ENCODE measurements around the gene IER5L. TPM values are rescaled to one million over a fixed set of nuclear protein-coding genes. Genes with fewer than 3 reads are reported as not detected.

Gene IER5L
- total RNA-seq, 2 donors from 2014 or later: 23.5 to 35.0 TPM

- no peak for DNase-seq (ENCODE audit: low spot score)
- intact Hi-C loops (cut with DNase I): no loop called here
Measured at GRCh38 chr9:129184219-129184524, 6.1 kb upstream of the IER5L start.

- intact Hi-C loops (cut with DNase I): no loop called here
- DNase-seq (ENCODE audit: low spot score): no peak
Measured at GRCh38 chr9:129183495-129184218, 5.6 kb upstream of the IER5L start.

GRCh38 chr9:129182625-129183494 is 4.8 kb upstream of the IER5L start:
- intact Hi-C loops (cut with DNase I): no loop called here
- DNase-seq (ENCODE audit: low spot score): no peak

- DNase-seq (ENCODE audit: low spot score): no peak
- intact Hi-C loops (cut with DNase I): no loop called here
Measured at GRCh38 chr9:129182122-129182521, 4.1 kb upstream of the IER5L start.

DNA sequence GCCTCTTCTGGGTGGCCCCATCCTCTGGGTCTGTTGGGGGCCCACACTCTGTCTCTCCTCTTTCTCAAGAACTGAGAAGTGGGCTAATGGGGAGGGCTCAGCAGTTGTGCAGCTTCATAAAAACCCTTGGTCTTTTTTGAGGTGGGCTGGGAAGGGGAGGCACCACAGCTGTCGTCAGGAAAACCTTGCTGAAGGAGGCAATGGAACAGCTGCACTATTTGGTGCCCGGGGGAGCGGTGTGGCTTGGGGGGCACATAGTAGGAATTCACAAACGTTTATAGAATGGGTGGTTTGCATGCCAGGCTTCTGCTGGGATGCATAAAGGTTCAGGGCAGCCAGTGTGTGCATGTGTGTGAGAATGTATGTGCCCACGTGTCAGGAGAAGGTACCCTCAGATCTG is 3.2 kb upstream of the IER5L start:
- DNase-seq (ENCODE audit: low spot score): no peak
- intact Hi-C loops (cut with DNase I): no loop called here

GRCh38 chr9:129178568-129179382 is 714 bp upstream of the IER5L start:
- DNase-seq (ENCODE audit: low spot score): no peak
- intact Hi-C loops (cut with DNase I): loop anchor here (5.0 to 10.0 kb wide), 4 partner anchors 36 to 316 kb away; no protein-coding TSS in a partner anchor

GRCh38 chr9:129177443-129177790 is 644 bp downstream of the IER5L start:
- intact Hi-C loops (cut with DNase I): loop anchor here (5.0 to 10.0 kb wide), 4 partner anchors 35 to 317 kb away; no protein-coding TSS in a partner anchor

DNA sequence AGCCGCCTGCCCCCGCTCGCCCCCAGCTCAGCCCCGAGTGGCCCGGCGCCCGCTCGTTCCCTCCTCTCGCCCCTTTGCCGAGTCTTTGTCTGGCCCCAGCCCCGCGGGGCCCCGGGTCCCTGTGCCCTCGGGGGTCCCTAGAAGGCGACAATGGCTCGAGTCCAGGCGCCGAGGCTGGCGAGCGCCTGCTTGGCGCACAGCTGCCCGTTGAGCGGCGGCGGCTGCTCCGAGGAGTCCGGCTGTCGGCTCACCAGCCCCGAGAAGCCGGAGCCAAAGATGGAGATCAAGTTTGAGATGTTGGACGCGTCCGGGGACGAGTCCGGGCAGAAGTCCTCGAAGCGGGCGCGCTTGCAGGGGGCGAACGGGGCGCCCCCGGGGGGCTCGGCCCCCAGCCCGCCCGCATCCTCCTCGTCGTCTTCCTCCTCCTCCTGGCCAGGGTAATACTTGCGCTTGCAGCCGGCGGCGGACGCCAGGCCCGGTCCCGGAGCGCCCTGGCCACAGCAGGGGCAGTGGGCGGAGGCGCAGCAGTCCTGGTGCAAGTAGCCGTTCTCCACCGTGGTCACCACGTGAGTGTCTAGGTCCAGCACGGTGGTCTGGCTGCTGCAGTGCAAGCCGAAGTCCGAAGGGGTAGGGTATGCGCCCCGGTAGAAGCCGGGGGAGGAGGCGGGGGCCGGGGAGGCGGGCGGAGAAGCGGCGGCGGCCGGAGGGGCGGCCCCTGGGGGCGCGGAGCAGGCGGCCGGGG is 1.2 kb downstream of the IER5L start:
- intact Hi-C loops (cut with DNase I): loop anchor here (5.0 to 10.0 kb wide), 4 partner anchors 35 to 318 kb away; no protein-coding TSS in a partner anchor
- no peak for DNase-seq (ENCODE audit: low spot score)

More at GRCh38 chr9:129177443-129177790, 644 bp downstream of the IER5L start:
- DNase-seq (ENCODE audit: low spot score): no peak

GRCh38 chr9:129175825-129176633 is 2.0 kb downstream of the IER5L start:
- intact Hi-C loops (cut with DNase I): loop anchor here (5.0 to 10.0 kb wide), 4 partner anchors 34 to 319 kb away; no protein-coding TSS in a partner anchor
- DNase-seq (ENCODE audit: low spot score): peak; percentile 95

GRCh38 chr9:129175515-129175824 is 2.6 kb downstream of the IER5L start:
- intact Hi-C loops (cut with DNase I): loop anchor here (5.0 to 10.0 kb wide), 4 partner anchors 33 to 319 kb away; no protein-coding TSS in a partner anchor
- no peak for DNase-seq (ENCODE audit: low spot score)

DNA sequence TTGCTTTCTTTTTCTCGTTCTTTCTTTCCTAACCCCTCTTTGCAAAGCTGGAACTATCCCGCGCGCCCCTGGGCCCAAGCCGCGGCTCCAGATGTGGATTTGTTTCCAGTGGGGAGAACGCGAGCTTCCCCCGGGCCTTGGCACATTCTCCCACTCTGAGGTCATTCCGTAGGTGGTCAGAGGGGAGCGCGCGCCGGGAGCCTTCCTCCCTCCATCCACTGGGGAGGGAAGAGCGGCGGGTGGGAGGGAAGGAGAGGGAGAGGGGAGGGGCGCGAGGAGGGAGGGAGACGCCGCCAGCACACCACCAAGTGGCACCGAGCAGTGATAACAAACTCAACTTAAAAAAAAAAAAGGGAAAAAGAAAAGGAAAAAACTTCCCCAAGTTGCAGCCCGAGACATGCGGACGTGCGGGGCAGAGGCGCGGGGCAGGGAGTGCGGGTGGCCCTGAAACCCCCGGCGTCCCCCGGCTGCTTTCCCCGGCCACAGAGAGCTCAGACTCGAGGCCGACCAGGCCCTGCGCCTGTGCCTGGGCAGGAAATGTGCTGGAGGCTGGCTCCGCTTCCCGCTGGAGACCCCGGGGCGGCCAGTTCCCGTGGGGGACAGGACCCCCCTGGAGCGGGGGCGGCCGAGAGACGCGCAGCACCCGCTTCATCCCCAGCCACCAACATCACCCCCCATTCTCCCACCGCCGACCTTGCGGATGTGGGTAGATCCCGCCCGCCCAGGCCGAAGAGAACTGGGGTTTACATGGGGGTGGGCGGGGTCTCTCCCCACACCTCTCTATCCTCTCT is 3.1 kb downstream of the IER5L start:
- DNase-seq (ENCODE audit: low spot score): peak; percentile 95

GRCh38 chr9:129174102-129174723 is 3.8 kb downstream of the IER5L start:
- peak; percentile 98 for DNase-seq (ENCODE audit: low spot score)
- intact Hi-C loops (cut with DNase I): loop anchor here in 1 of 2 donors (10.0 kb wide), 1 partner anchor 321 kb away; no protein-coding TSS in a partner anchor

More for the DNA sequence above, 3.1 kb downstream of the IER5L start:
- intact Hi-C loops (cut with DNase I): loop anchor here (5.0 to 10.0 kb wide), 4 partner anchors 33 to 320 kb away; no protein-coding TSS in a partner anchor

DNA sequence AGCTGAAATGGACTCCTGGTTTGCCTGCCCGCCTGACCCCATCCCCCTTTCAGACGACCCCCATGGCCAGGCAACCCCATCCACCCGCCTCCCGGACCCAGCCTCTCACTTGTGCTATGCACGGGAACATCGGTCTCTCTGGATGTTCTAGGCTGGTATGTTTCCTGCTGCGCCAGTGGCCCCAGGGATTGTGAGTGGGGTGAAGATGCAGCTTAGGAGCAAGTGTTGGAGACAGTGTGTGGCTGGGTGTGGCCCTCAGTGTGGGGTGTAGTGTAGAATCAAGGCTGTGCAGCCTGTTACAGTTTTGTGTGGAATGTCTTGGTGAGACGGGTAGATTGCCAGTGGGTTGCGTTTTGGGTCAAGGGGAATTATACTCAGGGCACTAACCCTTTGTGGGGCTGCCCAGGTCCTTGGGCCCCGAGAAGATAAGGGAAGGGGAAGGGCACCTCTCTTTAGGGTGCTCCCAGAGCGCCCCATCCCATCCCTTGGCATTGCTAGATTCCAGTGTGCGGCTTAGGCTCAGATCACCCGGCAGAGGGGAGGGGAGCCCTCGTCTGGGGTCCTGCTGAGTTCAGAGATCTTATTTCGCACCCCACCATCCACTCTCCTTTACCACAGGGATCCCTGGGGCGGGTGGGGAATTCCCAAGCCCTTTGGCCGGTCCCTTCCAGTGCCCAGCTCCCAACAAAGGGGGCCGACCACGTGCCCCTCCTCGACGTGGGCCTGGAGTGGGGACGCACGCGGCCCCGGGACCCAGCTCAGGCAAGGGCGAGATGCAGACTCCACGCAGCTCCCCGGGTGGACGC is 4.6 kb downstream of the IER5L start:
- intact Hi-C loops (cut with DNase I): loop anchor here in 1 of 2 donors (10.0 kb wide), 1 partner anchor 321 kb away; no protein-coding TSS in a partner anchor
- no peak for DNase-seq (ENCODE audit: low spot score)

DNA sequence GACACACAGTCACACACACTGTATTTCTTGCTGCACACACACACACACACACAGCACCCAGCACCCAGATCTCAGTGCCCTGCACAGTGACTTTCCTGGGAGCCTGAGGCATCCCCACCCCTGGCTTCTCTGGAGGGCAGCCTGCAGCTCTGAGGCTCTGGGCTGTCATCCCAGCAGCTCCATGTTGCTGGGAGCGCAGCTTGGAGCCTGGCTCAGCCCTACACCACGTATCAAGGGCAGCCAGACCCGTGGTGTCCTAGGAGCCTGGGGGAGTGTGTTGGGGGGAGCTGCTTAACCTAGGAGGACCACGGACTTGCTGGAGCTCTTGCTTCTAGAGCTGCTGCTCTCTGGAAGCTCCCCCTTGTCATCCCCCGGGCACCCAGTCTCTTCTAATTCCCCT is 5.2 kb downstream of the IER5L start:
- no peak for DNase-seq (ENCODE audit: low spot score)
- intact Hi-C loops (cut with DNase I): loop anchor here in 1 of 2 donors (10.0 kb wide), 1 partner anchor 322 kb away; no protein-coding TSS in a partner anchor

- no peak for DNase-seq (ENCODE audit: low spot score)
- intact Hi-C loops (cut with DNase I): loop anchor here in 1 of 2 donors (10.0 kb wide), 1 partner anchor 323 kb away; no protein-coding TSS in a partner anchor
Measured at GRCh38 chr9:129171993-129172751, 5.9 kb downstream of the IER5L start.

All from posterior vena cava (tissue), 2 donors.